Fibroblast of peridontal ligament (primary cell): ENCODE data around the gene FBP1.
A peak's percentile ranks its signal among the peaks of the same experiment; 100 is the strongest.

ENCODE experiments used
- DNase-seq: peaks from one replicate; pipeline ENCODE4 v3.0.0-alpha.2; 2010; ENCODE audit errors: extremely low read depth

FBP1 gene

GRCh38 chr9:94639061-94639998, at the start of gene FBP1:
Gene FBP1 (minus strand): TSS chr9:94639518. CDS start chr9:94639310, 208 bp downstream.
- DNase-seq: no peak

DNA sequence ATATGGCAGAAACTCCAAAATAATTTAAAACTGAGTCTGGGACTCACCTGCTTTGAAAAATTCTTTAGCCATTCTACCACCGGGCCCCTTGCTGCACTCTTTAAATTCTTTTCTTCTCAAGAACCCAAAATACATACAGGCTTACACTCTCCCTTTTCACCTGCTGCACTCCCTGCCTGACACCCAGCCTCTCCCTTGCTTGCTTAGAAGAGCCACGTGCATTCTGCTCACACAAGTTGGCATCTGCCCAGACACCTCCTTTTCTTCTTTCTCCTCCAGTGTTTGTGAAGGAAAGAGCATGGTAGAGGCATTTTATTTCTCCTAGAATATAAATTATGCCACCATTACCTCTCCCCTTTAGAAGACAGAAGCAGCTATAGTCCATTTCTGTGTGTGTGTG, 48.1 kb upstream of the FBP1 start:
- no peak for DNase-seq

DNA sequence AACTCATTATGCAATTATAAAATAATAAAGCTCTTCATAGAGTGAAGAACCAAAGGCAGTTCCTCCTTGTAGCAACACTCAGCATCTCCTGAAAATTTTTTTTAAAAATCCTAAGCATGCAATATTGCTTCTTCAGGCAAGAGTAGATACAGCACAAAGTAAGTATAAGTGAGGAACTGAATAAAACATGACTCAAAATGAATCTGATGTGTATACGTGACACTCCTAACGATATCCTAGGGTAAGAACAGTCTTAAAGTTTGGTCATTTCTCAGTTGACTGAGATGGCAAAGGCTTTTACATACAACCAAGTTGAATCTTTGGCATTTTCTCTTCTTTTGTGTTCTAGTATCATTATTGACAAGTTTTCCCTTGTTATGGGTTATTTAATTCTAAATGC, 46.0 kb upstream of the FBP1 start:
- no peak for DNase-seq

GRCh38 chr9:94681508-94681907, 42.2 kb upstream of the FBP1 start:
- DNase-seq: peak; percentile 88

GRCh38 chr9:94680621-94681020, 41.3 kb upstream of the FBP1 start:
- no peak for DNase-seq

GRCh38 chr9:94680020-94680419, 40.7 kb upstream of the FBP1 start:
- DNase-seq: no peak

GRCh38 chr9:94679587-94679986, 40.3 kb upstream of the FBP1 start:
- no peak for DNase-seq

- DNase-seq: no peak
These were observed 38.6 kb upstream of the FBP1 start for GRCh38 chr9:94677929-94678328.

DNA sequence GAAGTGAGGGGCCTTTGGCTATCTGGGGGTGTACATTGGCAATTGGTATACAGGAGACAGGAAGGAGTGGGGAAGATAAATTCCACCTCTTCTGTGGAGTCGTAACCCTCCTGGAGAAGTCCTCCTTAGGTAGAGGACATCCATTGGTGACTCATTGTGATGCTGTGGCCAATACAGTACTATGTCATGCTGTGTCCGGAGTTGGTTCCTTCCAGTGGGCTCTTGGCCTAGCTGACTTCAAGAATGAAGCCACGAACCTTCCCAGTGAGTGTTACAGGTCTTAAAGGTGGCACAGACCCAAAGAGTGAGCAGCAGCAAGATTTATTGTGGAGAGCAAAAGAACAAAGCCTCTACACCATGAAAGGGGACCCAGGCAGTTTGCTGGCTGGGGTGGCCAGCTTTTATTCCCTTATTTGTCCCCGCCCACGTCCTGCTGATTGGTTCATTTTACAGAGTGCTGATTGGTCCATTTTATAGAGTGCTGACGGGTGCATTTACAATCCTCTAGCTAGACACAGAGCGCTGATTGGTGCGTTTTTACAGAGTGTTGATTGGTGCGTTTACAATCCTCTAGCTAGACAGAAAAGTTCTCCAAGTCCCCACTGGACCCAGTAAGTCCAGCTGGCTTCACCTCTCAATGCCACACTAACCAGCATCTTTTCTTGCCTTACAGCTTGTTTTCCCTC, 37.3 kb upstream of the FBP1 start:
- no peak for DNase-seq

- peak; percentile 83 for DNase-seq
These were observed 35.9 kb upstream of the FBP1 start for GRCh38 chr9:94675008-94675881.

DNA sequence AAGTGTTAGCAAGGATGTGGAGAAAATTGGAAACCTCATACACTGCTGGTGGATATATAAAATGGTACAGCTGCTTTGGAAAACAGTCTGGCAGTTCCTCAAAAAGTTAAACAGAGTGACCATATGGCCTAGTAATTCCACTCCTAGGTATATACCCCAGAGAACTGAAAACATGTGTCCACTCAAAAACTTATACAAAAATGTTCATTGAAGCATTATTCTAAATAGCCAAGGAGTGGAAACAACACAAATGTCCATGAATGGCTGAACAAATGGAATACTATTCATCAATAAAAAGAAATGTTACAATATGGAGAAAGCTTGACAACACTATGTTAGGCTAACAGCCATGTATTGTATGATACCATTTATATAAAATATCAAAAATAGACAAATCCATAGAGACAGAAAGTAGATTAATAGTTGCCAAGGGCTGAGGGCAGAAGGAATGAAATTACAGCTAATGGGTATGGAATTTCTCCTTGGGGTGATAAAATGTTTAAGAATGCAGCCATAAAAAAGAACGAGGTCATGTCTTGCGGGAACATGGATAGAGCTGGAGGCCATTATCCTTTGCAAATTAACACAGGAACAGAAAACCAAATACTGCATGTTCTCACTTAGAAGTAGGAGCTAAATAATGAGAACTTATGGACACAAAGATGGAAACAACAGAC, 33.6 kb upstream of the FBP1 start:
- peak; percentile 75 for DNase-seq

- peak; percentile 66 for DNase-seq
These were observed 29.8 kb upstream of the FBP1 start for GRCh38 chr9:94668928-94669729.

- no peak for DNase-seq
These were observed 29.2 kb upstream of the FBP1 start for GRCh38 chr9:94668418-94668927.

GRCh38 chr9:94666364-94667099, 27.2 kb upstream of the FBP1 start:
- no peak for DNase-seq

- DNase-seq: no peak
These were observed 26.3 kb upstream of the FBP1 start for GRCh38 chr9:94665613-94666012.

DNA sequence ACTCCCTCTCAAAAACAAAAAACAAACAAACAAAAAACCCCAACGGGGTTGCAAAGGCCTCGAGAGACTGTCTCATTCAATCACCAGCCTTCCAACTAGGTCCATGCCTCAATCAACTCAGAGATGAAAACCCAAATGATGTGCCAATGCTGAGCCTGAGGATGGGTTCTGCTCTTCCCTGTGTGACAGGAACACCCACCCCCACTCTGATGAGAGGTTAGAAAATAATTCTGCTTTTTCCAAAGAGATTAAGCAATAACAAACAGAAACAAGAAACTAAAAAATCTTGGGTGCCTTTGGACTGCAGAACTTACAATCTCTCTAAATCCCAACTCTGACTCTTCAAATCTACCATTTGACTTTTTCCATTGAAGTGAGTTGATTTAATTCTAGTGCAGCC, 25.5 kb upstream of the FBP1 start:
- no peak for DNase-seq

DNA sequence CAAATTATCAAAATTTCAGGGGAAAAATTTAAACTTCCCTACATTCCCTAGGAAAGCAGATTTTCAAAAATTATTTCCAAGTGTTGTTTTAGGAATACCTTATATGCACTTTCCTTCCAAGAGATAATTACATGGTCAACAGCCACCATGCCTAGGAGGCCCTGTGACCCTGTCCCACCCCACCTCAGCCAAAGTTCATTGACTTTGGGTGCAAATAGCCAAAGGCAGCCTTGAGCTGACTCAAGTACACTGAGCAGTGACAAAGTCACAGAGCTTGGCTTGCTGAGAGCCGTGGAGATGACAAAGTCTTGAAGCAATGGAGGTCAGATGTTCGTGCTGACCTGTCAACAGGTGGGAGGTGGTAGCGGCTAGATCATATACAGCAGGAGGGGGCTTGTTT, 24.3 kb upstream of the FBP1 start:
- no peak for DNase-seq

- DNase-seq: no peak
These were observed 23.8 kb upstream of the FBP1 start for GRCh38 chr9:94663140-94663539.

DNA sequence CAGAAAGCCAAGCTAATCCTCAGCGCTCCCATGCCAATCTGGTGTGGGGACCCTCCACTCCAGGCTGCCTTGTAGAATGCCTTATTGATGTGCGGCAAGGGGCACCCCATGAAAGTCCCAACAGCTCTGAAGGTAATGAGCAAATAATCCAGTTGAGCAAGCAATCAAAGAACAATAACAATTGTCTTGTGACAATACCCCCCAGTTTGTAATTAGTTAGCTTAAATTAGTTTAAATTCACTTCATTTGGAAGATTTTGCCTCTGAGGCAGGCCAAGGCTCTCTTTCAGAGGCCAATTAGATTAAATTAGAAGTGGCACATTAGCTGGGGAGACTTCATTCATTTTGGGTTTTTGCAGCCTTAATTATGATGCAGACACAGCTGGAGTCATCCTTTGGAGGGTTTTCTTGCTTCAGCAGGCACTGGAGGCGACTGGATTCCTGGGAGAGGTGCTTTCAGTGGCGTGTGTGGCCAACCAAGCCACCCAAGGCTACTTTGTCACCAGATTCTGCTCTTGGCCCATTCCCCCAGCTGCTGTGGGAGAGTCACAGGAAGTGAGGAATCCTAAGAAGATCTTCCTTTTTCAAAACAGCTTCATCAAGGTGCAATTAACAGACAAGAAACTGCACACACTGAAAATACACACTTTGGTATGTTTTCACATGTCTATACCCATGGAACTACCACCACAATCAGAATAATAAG, 17.9 kb upstream of the FBP1 start:
- DNase-seq: no peak
